GM19238 (cell line): Measurements from ENCODE around the gene BAG5.
A peak's percentile ranks its signal among the peaks of the same experiment; 100 is the strongest.
"Not testable (repeated sequence)": the region's sequence is repeated elsewhere in the genome, so short reads cannot be mapped to it uniquely, and the experiment has no call there.

ENCODE experiments used
- DNase-seq: peaks from one replicate; pipeline ENCODE4 v3.0.0; 2011; ENCODE audit warnings: low spot score; ENCODE audit not compliant: insufficient read length

The BAG5 gene

GRCh38 chr14:103535081-103535890 is 27.2 kb downstream of the BAG5 start:
- no peak for DNase-seq

GRCh38 chr14:103534576-103535061 is 27.8 kb downstream of the BAG5 start:
- no peak for DNase-seq

- DNase-seq: no peak
Observed at GRCh38 chr14:103533999-103534575, 28.4 kb downstream of the BAG5 start.

GRCh38 chr14:103533137-103533998 is 29.1 kb downstream of the BAG5 start:
- no peak for DNase-seq

GRCh38 chr14:103532216-103533136 is 30.0 kb downstream of the BAG5 start:
- no peak for DNase-seq

- DNase-seq: no peak
Observed at GRCh38 chr14:103531421-103532215, 30.8 kb downstream of the BAG5 start.

- DNase-seq: no peak
Observed at GRCh38 chr14:103530831-103531230, 31.6 kb downstream of the BAG5 start.

- no peak for DNase-seq
Observed at GRCh38 chr14:103530390-103530789, 32.1 kb downstream of the BAG5 start.

- DNase-seq: no peak
Observed at GRCh38 chr14:103529383-103530365, 32.8 kb downstream of the BAG5 start.

GRCh38 chr14:103528587-103529382 is 33.7 kb downstream of the BAG5 start, which contains the start of gene TRMT61A:
Gene TRMT61A (plus strand): TSS chr14:103529196. CDS start chr14:103529979, 783 bp downstream.
- DNase-seq: peak; percentile 95

- DNase-seq: no peak
Observed at GRCh38 chr14:103528146-103528586, 34.3 kb downstream of the BAG5 start.

GRCh38 chr14:103527408-103528145 is 34.9 kb downstream of the BAG5 start:
- peak; percentile 79 for DNase-seq

- DNase-seq: no peak
Observed at GRCh38 chr14:103526914-103527248, 35.6 kb downstream of the BAG5 start.

GRCh38 chr14:103526247-103526913 is 36.1 kb downstream of the BAG5 start:
- DNase-seq: no peak

GRCh38 chr14:103525430-103526246 is 36.8 kb downstream of the BAG5 start:
- not testable (repeated sequence) for DNase-seq
